ENCODE measurements around the gene DNAJC1.

- no peak; the same call in 1 of the 2 replicates for TF ChIP-seq CTCF (IDR thresholded peaks at IDR 0.05)
- TF ChIP-seq POLR2AphosphoS5 (IDR thresholded peaks at IDR 0.05; ENCODE audit: low read depth, low read length) = no peak
Observed at GRCh38 chr10:21810582-21811244, 192.8 kb downstream of the DNAJC1 start.

Data from Panc1 (cell line).